Panc1 (cell line): ENCODE data around the gene FAM117B. TPM values are rescaled to one million over a fixed set of nuclear protein-coding genes. Genes with fewer than 3 reads are reported as not detected.

Experiments
- ATAC-seq: fragments of 200-7000 bp; cut with Tn5 transposase; 2 replicates; pipeline ENCODE4 v1.9.1; 2020; ENCODE audit warnings: mild to moderate bottlenecking, moderate library complexity
- BruUV-seq: library from RNA; stranded (reverse); fragments of 400-500 nt; replicated peaks from 2 replicates; lab custom pipeline; 2021; lab: Mats Ljungman, UMichigan
- CTCF ChIA-PET: fragments of 300-600 bp; sonication (Branson Sonifier 250); formaldehyde crosslinking; loops from one replicate; lab custom pipeline; 2022; ENCODE audit warnings: antibody characterized with exemption; lab: Charles Lee
- POLR2A ChIA-PET: fragments of 300-600 bp; sonication (Branson Sonifier 250); formaldehyde crosslinking; loops from one replicate; lab custom pipeline; 2022; ENCODE audit warnings: antibody characterized with exemption; lab: Charles Lee
- DNase-seq: peaks from one replicate; pipeline ENCODE4 v3.0.0-alpha.2; 2010; ENCODE audit warnings: low read depth, low spot score
- H3K27ac ChIP-seq: 2 replicates; pipeline ENCODE4 v1.5.1; 2011; ENCODE audit warnings: mild to moderate bottlenecking, low read length, inconsistent platforms
- H3K27me3 ChIP-seq: fragments of 200-500 bp; sonication (Bioruptor generic); 2 replicates; pipeline ENCODE4 v1.6.0; 2014; ENCODE audit warnings: low read length, inconsistent platforms; ENCODE audit not compliant: control insufficient read depth, insufficient read depth
- H3K36me3 ChIP-seq: fragments of 200-500 bp; sonication (Bioruptor generic); 2 replicates; pipeline ENCODE4 v1.5.1; 2014; ENCODE audit warnings: inconsistent platforms, mild to moderate bottlenecking, low read length, moderate library complexity; ENCODE audit not compliant: control insufficient read depth, insufficient read depth
- H3K4me1 ChIP-seq: 2 replicates; pipeline ENCODE4 v1.5.1; 2011; ENCODE audit warnings: inconsistent platforms, mild to moderate bottlenecking, low read length, moderate library complexity; ENCODE audit not compliant: control insufficient read depth, insufficient read depth
- H3K4me3 ChIP-seq, 2 experiments: 2 replicates each; pipeline ENCODE4 v1.5.1; 2011 to 2012; ENCODE audit warnings: low read depth in 2 of 2, low read length in 2 of 2, mild to moderate bottlenecking in 2 of 2, inconsistent platforms in 1 of 2, moderate library complexity in 1 of 2
- H3K9me3 ChIP-seq: fragments of 200-500 bp; sonication (Bioruptor generic); 2 replicates; pipeline ENCODE4 v1.5.1; 2014; ENCODE audit warnings: low read depth, mild to moderate bottlenecking, inconsistent platforms, low read length, moderate library complexity; ENCODE audit not compliant: control insufficient read depth, insufficient read depth
- CTCF ChIP-seq: fragments of 450-650 bp; IDR thresholded peaks from 2 replicates; pipeline ENCODE4 v1.5.1; 2017; ENCODE audit warnings: mild to moderate bottlenecking
- POLR2AphosphoS5 ChIP-seq: IDR thresholded peaks from 2 replicates; pipeline ENCODE4 v1.6.1; 2012; ENCODE audit warnings: mild to moderate bottlenecking, low read depth, low read length, moderate library complexity
- SIN3A ChIP-seq: IDR thresholded peaks from 2 replicates; pipeline ENCODE4 v1.6.1; 2012; ENCODE audit warnings: low read depth, mild to moderate bottlenecking, low read length, moderate library complexity, borderline replicate concordance; ENCODE audit not compliant: insufficient read depth
- TCF7L2 ChIP-seq: IDR thresholded peaks from 2 replicates; pipeline ENCODE4 v1.6.1; 2011; ENCODE audit warnings: mild to moderate bottlenecking, low read depth, low read length, inconsistent platforms
- in situ Hi-C: cut with HindIII; loops from 2 replicates; pipeline ENCODE4 v1.10.0; 2016; ENCODE audit warnings: low sequenced_read_pairs, low pct_unique_long_range_greater_than_20kb
- intact Hi-C: fragments of 100-400 bp; cut with micrococcal nuclease; formaldehyde crosslinking; loops from one replicate; pipeline ENCODE4 v1.10.0; 2022; ENCODE audit not compliant: unreplicated experiment
- total RNA-seq: library from RNA; stranded (reverse); gene quantifications from one replicate; pipeline ENCODE4 v1.2.1, GENCODE V29; 2021; ENCODE audit not compliant: unreplicated experiment
- TF ChIP-seq, protein P1 (sequence below), 2 experiments: IDR thresholded peaks; 2 replicates each; pipeline ENCODE4 v1.6.1; 2011 to 2012; ENCODE audit warnings: low read depth in 2 of 2, control low read depth in 1 of 2, low read length in 1 of 2, mild to moderate bottlenecking in 1 of 2, moderate library complexity in 1 of 2; ENCODE audit not compliant: insufficient read depth in 1 of 2

The FAM117B gene
- total RNA-seq, 1 experiment from 2014 or later: 7.8 TPM

DNA sequence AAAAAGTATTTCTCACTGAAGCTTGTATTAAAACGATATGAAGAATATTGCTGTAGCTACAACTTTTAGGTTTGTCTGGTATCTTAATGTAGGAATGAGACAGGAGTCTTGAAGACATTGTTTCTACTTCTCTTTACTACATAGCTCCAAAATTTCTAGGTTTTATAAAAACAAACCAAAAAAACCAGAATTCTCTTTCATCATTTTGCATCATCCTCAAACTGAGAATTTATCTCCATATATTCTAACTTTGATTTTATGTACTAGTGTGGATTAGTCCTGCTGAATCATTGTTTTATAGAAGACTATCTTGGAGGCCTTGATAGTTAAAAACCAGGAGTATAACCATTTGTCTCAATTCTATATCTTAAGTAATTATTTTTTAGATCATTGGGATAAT lies 136.6 kb downstream of the FAM117B start:
- Histone ChIP-seq H3K27ac (no peak overlapping the region), H3K4me3 (no peak overlapping the region), H3K36me3 (no peaks in the 10 kb centered on the region; the same call in 1 of the 2 replicates), H3K4me1 (no peaks in the 10 kb centered on the region), H3K27me3 (no peaks in the 10 kb centered on the region), H3K9me3 (no peaks in the 10 kb centered on the region)
- ChIA-PET CTCF (no interaction called here), POLR2A (interaction anchor here (0.6 kb wide), 1 partner anchor 877 kb away, joined by 3 read pairs; no protein-coding TSS in a partner anchor)
- DNase-seq: no peak
- BruUV-seq: no TSS peak
- ATAC-seq: no peak
- intact Hi-C loops: no loop called here
- TF ChIP-seq POLR2AphosphoS5: no peak
- TF ChIP-seq SIN3A: no peak
- no peak for TF ChIP-seq TCF7L2
- TF ChIP-seq, protein P1, sequence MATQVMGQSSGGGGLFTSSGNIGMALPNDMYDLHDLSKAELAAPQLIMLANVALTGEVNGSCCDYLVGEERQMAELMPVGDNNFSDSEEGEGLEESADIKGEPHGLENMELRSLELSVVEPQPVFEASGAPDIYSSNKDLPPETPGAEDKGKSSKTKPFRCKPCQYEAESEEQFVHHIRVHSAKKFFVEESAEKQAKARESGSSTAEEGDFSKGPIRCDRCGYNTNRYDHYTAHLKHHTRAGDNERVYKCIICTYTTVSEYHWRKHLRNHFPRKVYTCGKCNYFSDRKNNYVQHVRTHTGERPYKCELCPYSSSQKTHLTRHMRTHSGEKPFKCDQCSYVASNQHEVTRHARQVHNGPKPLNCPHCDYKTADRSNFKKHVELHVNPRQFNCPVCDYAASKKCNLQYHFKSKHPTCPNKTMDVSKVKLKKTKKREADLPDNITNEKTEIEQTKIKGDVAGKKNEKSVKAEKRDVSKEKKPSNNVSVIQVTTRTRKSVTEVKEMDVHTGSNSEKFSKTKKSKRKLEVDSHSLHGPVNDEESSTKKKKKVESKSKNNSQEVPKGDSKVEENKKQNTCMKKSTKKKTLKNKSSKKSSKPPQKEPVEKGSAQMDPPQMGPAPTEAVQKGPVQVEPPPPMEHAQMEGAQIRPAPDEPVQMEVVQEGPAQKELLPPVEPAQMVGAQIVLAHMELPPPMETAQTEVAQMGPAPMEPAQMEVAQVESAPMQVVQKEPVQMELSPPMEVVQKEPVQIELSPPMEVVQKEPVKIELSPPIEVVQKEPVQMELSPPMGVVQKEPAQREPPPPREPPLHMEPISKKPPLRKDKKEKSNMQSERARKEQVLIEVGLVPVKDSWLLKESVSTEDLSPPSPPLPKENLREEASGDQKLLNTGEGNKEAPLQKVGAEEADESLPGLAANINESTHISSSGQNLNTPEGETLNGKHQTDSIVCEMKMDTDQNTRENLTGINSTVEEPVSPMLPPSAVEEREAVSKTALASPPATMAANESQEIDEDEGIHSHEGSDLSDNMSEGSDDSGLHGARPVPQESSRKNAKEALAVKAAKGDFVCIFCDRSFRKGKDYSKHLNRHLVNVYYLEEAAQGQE (IDR thresholded peaks at IDR 0.05; ENCODE audit: insufficient read depth in 1 of 2, low read depth in 2 of 2, low read length in 1 of 2): no peak
- no peak for TF ChIP-seq CTCF
- in situ Hi-C loops: no loop called here

DNA sequence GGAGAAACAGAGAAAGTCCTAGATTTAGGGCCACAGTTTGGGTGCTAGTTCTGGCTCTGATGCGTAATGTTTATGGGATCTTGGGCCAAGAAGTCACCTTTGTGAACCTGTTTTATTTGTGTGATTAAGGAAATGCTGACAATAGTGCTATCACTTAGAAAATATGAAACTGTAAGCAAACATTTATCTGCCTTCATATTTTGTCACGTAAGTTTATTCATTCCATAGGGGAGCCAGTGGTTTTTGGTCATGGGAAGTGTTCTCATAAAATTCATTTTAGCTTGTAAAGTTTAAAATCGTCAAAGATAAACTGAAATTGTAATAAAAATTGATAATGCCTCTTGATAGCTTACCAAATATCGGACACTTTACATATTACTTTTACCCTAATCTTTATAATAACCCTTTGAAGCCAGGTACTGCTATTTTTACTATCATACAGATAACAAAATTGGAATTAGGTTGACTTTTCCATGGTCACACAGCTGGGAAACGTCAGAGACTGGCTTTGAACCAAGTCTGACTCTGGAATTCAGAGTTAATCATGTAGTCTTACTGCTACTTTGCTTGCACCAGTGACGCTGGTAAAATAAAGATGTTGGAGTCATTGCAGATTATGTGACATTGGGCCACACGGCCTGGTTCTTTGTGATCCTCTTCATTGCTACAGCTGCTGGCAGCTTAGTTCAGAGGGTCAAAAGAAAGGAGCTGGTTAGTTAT lies 137.1 kb downstream of the FAM117B start:
- no peak for ATAC-seq
- ChIA-PET CTCF (no interaction called here), POLR2A (no interaction called here)
- H3K27me3 ChIP-seq: no peaks in the 10 kb centered on the region
- no peaks in the 10 kb centered on the region for H3K9me3 ChIP-seq
- no peaks in the 10 kb centered on the region; the same call in 1 of the 2 replicates for H3K36me3 ChIP-seq
- no peak overlapping the region for H3K4me3 ChIP-seq
- intact Hi-C loops (no loop called here), in situ Hi-C loops (no loop called here)
- no peak for TF ChIP-seq SIN3A
- TF ChIP-seq CTCF: no peak
- no peak for TF ChIP-seq TCF7L2
- TF ChIP-seq, protein P1 (IDR thresholded peaks at IDR 0.05; ENCODE audit: insufficient read depth in 1 of 2, low read depth in 2 of 2, low read length in 1 of 2): no peak
- no peak for TF ChIP-seq POLR2AphosphoS5
- H3K27ac ChIP-seq: no peak overlapping the region
- DNase-seq: no peak
- no TSS peak for BruUV-seq
- H3K4me1 ChIP-seq: no peaks in the 10 kb centered on the region
